ENCODE data around the gene CCDC33. TPM values are rescaled to one million over a fixed set of nuclear protein-coding genes. Genes with fewer than 3 reads are reported as not detected.
"Not testable (repeated sequence)": the region's sequence is repeated elsewhere in the genome, so short reads cannot be mapped to it uniquely, and the experiment has no call there.

Gene CCDC33
- total and polyA plus RNA-seq, 2 donors from 2014 or later = 0.63 TPM; not detected in 1

- Histone ChIP-seq H3K27me3 (ENCODE audit: control insufficient read depth, insufficient read depth, low read length) (no peaks in the 10 kb centered on the region), H3K36me3 (ENCODE audit: control insufficient read depth in 2 of 3, insufficient read depth in 3 of 3, low read length in 3 of 3) (no peaks in the 10 kb centered on the region), H3K4me1 (ENCODE audit: control insufficient read depth in 2 of 3, insufficient read depth in 2 of 3, low read depth in 1 of 3, low read length in 3 of 3) (no peaks in the 10 kb centered on the region), H3K9ac (ENCODE audit: low read length in 3 of 3) (no peak overlapping the region), H3K9me3 (ENCODE audit: control insufficient read depth in 2 of 3, insufficient read depth in 1 of 3, low read length in 3 of 3) (no peaks in the 10 kb centered on the region), H3K27ac (ENCODE audit: low read depth in 2 of 2, low read length in 2 of 2) (no peak overlapping the region), H3K4me3 (ENCODE audit: low read length in 3 of 3) (no peak overlapping the region)
- no peak for DNase-seq
- intact Hi-C loops (cut with DNase I) = no loop called here
- FAIRE-seq = no peak
- TF ChIP-seq CTCF (IDR thresholded peaks at IDR 0.05; ENCODE audit: borderline replicate concordance, extremely low read depth, insufficient read depth) = no peak
Measured at GRCh38 chr15:74351670-74352069, 115.5 kb downstream of the CCDC33 start.

- H3K27me3 ChIP-seq (ENCODE audit: control insufficient read depth, insufficient read depth, low read length) = no peaks in the 10 kb centered on the region
- no peaks in the 10 kb centered on the region for H3K36me3 ChIP-seq (ENCODE audit: control insufficient read depth in 2 of 3, insufficient read depth in 3 of 3, low read length in 3 of 3)
- H3K4me3 ChIP-seq (ENCODE audit: low read length in 3 of 3) = no peak overlapping the region
- H3K4me1 ChIP-seq (ENCODE audit: control insufficient read depth in 2 of 3, insufficient read depth in 2 of 3, low read depth in 1 of 3, low read length in 3 of 3) = no peaks in the 10 kb centered on the region
- H3K9ac ChIP-seq (ENCODE audit: low read length in 3 of 3) = no peak overlapping the region
- no peak overlapping the region for H3K27ac ChIP-seq (ENCODE audit: low read depth in 2 of 2, low read length in 2 of 2)
- no peaks in the 10 kb centered on the region for H3K9me3 ChIP-seq (ENCODE audit: control insufficient read depth in 2 of 3, insufficient read depth in 1 of 3, low read length in 3 of 3)
- FAIRE-seq (no peak), DNase-seq (no peak)
- intact Hi-C loops (cut with DNase I) = no loop called here
- no peak for TF ChIP-seq CTCF (IDR thresholded peaks at IDR 0.05; ENCODE audit: borderline replicate concordance, extremely low read depth, insufficient read depth)
Measured at GRCh38 chr15:74352393-74352910, 116.3 kb downstream of the CCDC33 start.

DNA sequence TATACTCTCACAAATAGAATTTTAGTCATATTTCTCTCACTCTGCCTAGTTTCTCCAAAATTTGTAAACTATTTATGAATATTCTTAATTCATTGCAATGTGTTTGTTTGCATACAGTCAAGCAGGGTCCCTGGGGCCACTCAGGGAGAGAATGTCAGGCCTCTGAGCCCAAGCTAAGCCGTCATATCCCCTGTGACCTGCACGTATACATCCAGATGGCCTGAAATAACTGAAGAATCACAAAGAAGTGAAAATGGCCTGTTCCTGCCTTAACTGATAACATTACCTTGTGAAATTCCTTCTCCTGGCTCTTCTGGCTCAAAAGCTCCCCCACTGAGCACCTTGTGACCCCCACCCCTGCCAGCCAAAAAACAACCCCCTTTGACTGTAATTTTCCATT is 117.9 kb downstream of the CCDC33 start:
- H3K27me3 ChIP-seq (ENCODE audit: control insufficient read depth, insufficient read depth, low read length); H3K36me3 ChIP-seq (ENCODE audit: control insufficient read depth in 2 of 3, insufficient read depth in 3 of 3, low read length in 3 of 3); H3K9me3 ChIP-seq (ENCODE audit: control insufficient read depth in 2 of 3, insufficient read depth in 1 of 3, low read length in 3 of 3); H3K27ac ChIP-seq (ENCODE audit: low read depth in 2 of 2, low read length in 2 of 2); intact Hi-C loops (cut with DNase I); FAIRE-seq; H3K9ac ChIP-seq (ENCODE audit: low read length in 3 of 3); H3K4me3 ChIP-seq (ENCODE audit: low read length in 3 of 3); H3K4me1 ChIP-seq (ENCODE audit: control insufficient read depth in 2 of 3, insufficient read depth in 2 of 3, low read depth in 1 of 3, low read length in 3 of 3); DNase-seq: not testable (repeated sequence)

GRCh38 chr15:74356050-74356449 is 119.9 kb downstream of the CCDC33 start:
- H3K27ac ChIP-seq (ENCODE audit: low read depth in 2 of 2, low read length in 2 of 2); H3K36me3 ChIP-seq (ENCODE audit: control insufficient read depth in 2 of 3, insufficient read depth in 3 of 3, low read length in 3 of 3); DNase-seq; H3K4me1 ChIP-seq (ENCODE audit: control insufficient read depth in 2 of 3, insufficient read depth in 2 of 3, low read depth in 1 of 3, low read length in 3 of 3); H3K4me3 ChIP-seq (ENCODE audit: low read length in 3 of 3); H3K9me3 ChIP-seq (ENCODE audit: control insufficient read depth in 2 of 3, insufficient read depth in 1 of 3, low read length in 3 of 3); intact Hi-C loops (cut with DNase I); H3K27me3 ChIP-seq (ENCODE audit: control insufficient read depth, insufficient read depth, low read length); H3K9ac ChIP-seq (ENCODE audit: low read length in 3 of 3); FAIRE-seq: not testable (repeated sequence)

GRCh38 chr15:74357514-74357913 is 121.4 kb downstream of the CCDC33 start:
- H3K4me3 ChIP-seq (ENCODE audit: low read length in 3 of 3); H3K27me3 ChIP-seq (ENCODE audit: control insufficient read depth, insufficient read depth, low read length); H3K4me1 ChIP-seq (ENCODE audit: control insufficient read depth in 2 of 3, insufficient read depth in 2 of 3, low read depth in 1 of 3, low read length in 3 of 3); intact Hi-C loops (cut with DNase I); H3K9ac ChIP-seq (ENCODE audit: low read length in 3 of 3); FAIRE-seq; H3K36me3 ChIP-seq (ENCODE audit: control insufficient read depth in 2 of 3, insufficient read depth in 3 of 3, low read length in 3 of 3); H3K27ac ChIP-seq (ENCODE audit: low read depth in 2 of 2, low read length in 2 of 2); H3K9me3 ChIP-seq (ENCODE audit: control insufficient read depth in 2 of 3, insufficient read depth in 1 of 3, low read length in 3 of 3): not testable (repeated sequence)
- peak in 1 of 5 donors; percentile 14 for DNase-seq

GRCh38 chr15:74359376-74359775 is 123.2 kb downstream of the CCDC33 start:
- H3K36me3 ChIP-seq (ENCODE audit: control insufficient read depth in 2 of 3, insufficient read depth in 3 of 3, low read length in 3 of 3); H3K4me3 ChIP-seq (ENCODE audit: low read length in 3 of 3); intact Hi-C loops (cut with DNase I); H3K27ac ChIP-seq (ENCODE audit: low read depth in 2 of 2, low read length in 2 of 2); H3K4me1 ChIP-seq (ENCODE audit: control insufficient read depth in 2 of 3, insufficient read depth in 2 of 3, low read depth in 1 of 3, low read length in 3 of 3); H3K9ac ChIP-seq (ENCODE audit: low read length in 3 of 3); H3K9me3 ChIP-seq (ENCODE audit: control insufficient read depth in 2 of 3, insufficient read depth in 1 of 3, low read length in 3 of 3); FAIRE-seq; H3K27me3 ChIP-seq (ENCODE audit: control insufficient read depth, insufficient read depth, low read length): not testable (repeated sequence)
- peak in 1 of 5 donors; percentile 16 for DNase-seq

GRCh38 chr15:74360855-74361254 is 124.7 kb downstream of the CCDC33 start:
- H3K36me3 ChIP-seq (ENCODE audit: control insufficient read depth in 2 of 3, insufficient read depth in 3 of 3, low read length in 3 of 3); H3K9me3 ChIP-seq (ENCODE audit: control insufficient read depth in 2 of 3, insufficient read depth in 1 of 3, low read length in 3 of 3); H3K9ac ChIP-seq (ENCODE audit: low read length in 3 of 3); intact Hi-C loops (cut with DNase I); H3K4me1 ChIP-seq (ENCODE audit: control insufficient read depth in 2 of 3, insufficient read depth in 2 of 3, low read depth in 1 of 3, low read length in 3 of 3); DNase-seq; H3K4me3 ChIP-seq (ENCODE audit: low read length in 3 of 3); H3K27me3 ChIP-seq (ENCODE audit: control insufficient read depth, insufficient read depth, low read length); FAIRE-seq; H3K27ac ChIP-seq (ENCODE audit: low read depth in 2 of 2, low read length in 2 of 2): not testable (repeated sequence)
